ENCODE measurements around the gene TRIM10.

Gene TRIM10, protein sequence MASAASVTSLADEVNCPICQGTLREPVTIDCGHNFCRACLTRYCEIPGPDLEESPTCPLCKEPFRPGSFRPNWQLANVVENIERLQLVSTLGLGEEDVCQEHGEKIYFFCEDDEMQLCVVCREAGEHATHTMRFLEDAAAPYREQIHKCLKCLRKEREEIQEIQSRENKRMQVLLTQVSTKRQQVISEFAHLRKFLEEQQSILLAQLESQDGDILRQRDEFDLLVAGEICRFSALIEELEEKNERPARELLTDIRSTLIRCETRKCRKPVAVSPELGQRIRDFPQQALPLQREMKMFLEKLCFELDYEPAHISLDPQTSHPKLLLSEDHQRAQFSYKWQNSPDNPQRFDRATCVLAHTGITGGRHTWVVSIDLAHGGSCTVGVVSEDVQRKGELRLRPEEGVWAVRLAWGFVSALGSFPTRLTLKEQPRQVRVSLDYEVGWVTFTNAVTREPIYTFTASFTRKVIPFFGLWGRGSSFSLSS

GRCh38 chr6:30160785-30161531, at the start of gene TRIM10:
TRIM10 (minus strand) TSS chr6:30161211; CDS start chr6:30160858, 353 bp downstream.
- DNase-seq (ENCODE audit: low read depth), result no peak

- no peak for DNase-seq (ENCODE audit: low read depth)
Measured at GRCh38 chr6:30207619-30208295, 46.7 kb upstream of the TRIM10 start.

DNA sequence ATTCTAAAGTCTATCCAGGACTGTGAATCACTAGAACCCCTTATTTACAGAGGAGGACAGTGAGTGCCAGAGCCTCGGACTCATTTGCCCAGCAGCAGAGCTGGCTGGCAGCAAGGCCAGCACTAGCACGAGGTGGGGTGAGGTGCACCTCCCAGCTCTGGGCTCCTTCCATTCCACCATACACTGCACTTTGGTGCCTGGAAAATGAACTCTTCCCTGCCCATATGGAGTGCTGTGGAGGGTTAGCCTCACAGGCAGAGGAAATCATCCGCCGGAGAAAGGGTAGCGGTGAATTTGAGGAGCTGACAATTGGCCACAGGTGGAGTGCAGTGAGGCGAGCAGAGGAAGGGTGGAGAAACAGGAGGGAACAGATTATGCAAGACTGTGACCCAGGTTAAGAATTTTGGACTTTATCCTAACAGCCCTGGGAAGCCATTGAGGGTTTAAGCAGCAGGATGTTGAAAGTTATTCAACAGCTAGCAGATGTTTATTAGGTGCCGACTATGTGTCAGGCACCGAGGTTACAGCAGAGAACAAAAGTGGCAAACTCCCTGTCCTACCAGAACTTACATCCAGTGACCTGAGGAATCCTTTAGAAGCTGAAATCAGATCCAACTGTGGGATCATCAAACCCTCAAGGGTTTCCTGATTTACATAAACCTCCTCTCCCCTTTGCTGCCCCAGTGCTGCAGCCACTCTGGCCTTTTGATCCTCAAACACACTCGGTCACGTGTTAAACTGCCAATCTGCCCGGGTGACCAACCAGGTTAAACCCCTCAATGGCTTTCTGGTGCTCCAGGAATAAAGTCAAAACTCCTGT, 46.0 kb upstream of the TRIM10 start:
- DNase-seq (ENCODE audit: low read depth), result no peak

DNA sequence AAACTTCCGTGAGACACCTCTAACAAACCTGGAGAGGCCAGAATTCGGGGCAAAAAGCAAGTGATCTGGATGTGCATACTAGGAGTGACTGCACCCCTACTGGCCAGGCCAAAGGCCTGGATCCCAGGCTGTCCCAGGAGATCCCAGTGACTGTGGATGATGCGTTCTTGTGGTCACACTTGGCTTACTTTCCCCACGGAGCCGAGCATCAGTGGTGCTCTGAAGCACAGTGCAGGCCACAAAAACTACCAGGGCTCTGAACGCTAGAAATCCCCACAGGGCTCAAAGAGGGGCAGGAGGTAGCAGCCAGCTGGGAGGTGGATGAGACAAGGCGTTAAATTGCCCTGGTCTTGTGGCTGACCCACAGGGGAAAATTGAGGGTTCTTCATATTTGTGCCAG, 45.1 kb upstream of the TRIM10 start:
- no peak for DNase-seq (ENCODE audit: low read depth)

- DNase-seq (ENCODE audit: low read depth), result no peak
Measured at GRCh38 chr6:30204116-30204515, 43.1 kb upstream of the TRIM10 start.

- no peak for DNase-seq (ENCODE audit: low read depth)
Measured at GRCh38 chr6:30202366-30202765, 41.4 kb upstream of the TRIM10 start.

DNA sequence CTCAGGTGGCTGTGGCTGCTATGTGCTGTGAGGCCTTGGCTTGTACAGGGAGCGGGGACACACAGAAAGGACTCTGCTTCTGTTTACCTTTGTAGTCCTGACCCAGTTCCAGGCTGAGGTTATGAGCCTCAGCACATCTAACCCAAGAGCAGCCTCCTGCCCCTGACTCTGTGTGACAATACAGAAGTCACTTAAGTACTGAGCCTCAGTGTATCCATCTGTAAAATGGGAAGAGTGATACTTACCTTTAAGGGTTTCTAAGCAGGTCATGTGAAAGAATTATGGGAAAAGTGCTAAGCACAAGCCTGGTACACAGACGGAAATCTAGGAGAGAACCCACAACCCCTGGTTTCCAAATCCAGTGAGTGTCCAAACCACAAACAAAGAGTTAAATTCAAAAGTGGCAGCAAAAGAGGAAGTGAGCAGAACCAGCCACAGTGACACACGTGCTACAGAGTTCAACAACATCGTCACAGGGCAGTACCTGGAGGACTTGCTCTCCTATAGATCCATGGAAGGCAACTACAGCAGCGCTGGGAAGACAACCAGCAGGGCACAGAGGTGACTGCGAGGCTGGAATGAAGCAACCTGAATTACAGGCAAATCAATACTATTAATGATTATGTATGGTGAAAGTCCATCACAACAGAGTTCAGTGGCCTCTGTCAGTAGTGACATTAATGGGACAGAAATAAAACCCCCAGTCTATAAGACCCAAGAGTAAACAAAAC, 39.7 kb upstream of the TRIM10 start:
- no peak for DNase-seq (ENCODE audit: low read depth)

DNA sequence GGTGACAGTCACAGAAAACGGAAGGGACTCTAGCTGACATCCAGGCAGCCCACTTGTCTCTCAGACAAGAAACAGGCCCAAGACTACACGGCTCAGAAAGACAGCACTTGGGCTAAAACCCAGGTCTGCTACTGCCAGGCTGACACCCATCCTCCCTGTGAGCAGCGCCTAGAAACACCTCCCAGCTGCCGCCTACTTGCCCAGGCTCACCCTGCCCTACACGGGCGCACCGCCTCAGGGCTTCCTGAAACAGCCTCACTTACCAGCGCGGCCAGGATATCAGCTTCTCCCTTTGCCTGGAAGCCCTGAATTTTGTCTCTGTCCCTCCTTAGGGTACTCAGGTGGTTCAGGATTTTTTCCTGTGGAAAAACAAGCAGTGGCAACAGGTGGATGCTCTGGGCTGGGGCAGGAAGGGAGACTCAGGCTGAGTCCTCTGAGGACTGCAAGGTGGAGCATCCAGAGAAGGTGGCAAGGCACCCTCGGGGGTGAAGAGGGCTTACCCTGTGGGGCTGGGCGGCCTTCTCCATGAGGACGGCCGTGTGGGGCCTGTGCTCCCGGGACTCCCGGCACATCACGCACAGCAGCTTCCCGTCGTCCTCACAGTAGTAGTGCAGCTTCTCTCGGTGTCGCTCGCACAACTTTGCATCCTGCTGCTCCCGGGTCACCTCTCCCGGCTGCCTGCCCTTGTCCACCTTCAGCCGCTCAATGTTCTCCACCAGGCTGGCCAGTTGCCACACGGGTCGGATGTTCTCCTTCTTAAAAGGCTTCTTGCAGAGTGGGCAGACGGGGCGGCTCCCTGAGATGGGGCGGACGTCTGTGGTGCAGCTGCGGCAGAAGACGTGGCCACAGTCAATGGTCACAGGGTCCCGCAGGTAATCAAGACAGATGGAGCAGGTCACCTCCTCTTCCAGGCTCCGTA, 37.4 kb upstream of the TRIM10 start:
- DNase-seq (ENCODE audit: low read depth), result no peak

GRCh38 chr6:30196376-30196775, 35.4 kb upstream of the TRIM10 start:
- no peak for DNase-seq (ENCODE audit: low read depth)

- no peak for DNase-seq (ENCODE audit: low read depth)
Measured at GRCh38 chr6:30195951-30196350, 34.9 kb upstream of the TRIM10 start.

- DNase-seq (ENCODE audit: low read depth), result no peak
Measured at GRCh38 chr6:30194797-30195690, 34.0 kb upstream of the TRIM10 start.

DNA sequence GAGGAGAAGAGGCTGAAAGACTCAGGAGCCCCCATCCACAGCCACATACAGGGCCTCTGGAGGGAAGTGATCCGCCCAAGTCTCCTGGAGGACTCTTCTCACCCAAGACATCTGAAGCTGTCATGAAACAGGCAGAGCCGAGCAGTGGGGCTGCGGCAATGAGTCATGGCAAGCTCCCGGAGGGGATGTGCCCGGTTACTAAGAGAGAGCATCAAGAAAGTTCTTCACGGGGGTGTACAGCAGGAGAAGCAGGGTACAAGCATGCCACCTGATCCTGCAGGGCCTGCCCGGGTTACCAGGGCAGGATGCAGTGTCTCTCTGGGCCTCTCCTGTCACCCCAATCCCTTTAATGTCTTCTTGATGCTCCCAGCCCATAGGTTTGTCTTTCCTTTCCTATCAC, 31.1 kb upstream of the TRIM10 start:
- no peak for DNase-seq (ENCODE audit: low read depth)

GRCh38 chr6:30188541-30188940, 27.5 kb upstream of the TRIM10 start:
- no peak for DNase-seq (ENCODE audit: low read depth)

DNA sequence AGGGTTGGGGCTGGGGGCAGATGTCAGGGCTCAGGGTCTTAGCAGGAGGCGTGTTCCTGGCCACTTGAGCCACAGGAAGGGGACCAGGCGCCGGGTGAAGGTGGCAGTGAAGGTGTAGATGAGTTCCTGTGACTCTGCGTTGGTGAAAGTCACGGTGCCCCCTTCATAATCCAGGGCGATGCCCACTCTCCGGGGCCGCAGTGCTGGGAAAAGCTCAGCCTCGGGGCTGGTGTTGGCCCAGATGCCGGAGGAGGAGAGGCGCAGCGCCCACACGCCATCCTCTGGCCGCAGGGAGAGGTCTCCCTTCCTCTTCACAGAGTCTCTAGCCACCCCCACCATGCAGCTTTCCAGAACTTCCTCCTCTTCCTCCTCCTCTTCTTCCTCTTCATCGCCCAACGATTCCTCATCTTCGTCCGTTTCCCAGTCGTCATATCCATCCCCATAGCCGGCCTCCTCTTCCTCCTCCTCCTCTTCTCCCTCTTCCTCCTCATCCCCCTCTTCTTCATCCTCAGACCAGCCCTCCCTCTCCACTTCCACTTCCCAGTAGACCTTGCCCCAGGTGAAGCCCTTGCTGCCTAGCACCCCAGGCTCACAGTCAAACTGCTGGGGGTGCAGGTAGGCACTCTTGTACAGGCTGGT, 25.0 kb upstream of the TRIM10 start:
- no peak for DNase-seq (ENCODE audit: low read depth)

DNA sequence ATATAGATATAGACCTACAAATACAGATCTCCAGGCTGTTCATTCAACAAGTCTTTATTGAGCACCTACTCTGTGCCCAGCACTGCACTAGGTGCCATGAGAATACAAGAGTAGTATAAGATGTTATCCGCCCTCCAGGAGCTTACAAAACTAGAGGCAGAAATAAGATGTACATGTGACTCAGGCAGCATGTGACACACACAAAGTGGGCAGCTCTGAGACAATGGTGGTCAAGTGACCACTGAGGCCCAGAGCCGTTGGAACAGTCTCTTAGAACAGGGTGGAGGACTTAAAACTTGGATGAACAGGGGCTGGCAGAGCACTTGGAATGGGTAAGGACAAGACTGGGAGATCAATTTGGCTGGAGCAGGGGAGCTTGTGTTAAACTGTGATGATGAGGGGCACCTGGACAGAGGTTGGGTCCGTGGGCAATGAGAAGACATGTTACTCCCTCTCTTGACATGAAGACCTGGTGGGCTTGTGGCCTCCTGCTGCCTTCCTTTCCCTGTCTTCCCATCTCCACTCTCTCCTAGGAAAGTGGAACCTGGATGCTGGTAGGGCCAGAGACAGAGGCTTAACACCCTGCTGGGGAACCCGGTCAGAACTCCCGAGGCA, 23.5 kb upstream of the TRIM10 start:
- DNase-seq (ENCODE audit: low read depth), result no peak

DNA sequence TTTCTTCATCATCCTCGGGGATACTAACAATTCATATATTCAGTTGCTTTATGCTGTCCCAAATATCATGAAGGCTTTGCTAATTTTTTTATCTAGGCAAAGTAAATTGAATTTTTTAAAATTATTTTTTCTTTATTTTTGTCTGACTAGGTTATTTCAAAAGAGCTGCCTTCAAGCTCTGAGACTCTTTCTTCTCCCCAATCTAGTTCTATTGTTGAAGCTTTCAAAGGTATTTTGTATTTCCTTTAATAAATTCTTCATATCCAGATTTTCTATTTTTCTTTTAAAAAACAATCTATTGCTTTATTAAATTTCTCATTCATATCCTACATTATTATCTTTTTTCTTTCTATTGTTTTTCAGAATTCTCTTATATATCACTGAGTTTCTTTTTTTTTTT, 19.1 kb upstream of the TRIM10 start:
- DNase-seq (ENCODE audit: low read depth), result no peak

GRCh38 chr6:30178837-30179236, 17.8 kb upstream of the TRIM10 start:
- no peak for DNase-seq (ENCODE audit: low read depth)

GRCh38 chr6:30175765-30176164, 14.8 kb upstream of the TRIM10 start:
- DNase-seq (ENCODE audit: low read depth), result no peak

Measured in HS-27A (cell line).